Esophagus muscularis mucosa (tissue), 4 donors: ENCODE data around the gene ADAMTS17. TPM values are rescaled to one million over a fixed set of nuclear protein-coding genes. Genes with fewer than 3 reads are reported as not detected.

Source experiments
- DNase-seq: peaks from one replicate; pipeline ENCODE4 v3.0.0-alpha.2; 2017; ENCODE audit errors: extremely low spot score
- H3K27ac ChIP-seq, 4 donors: fragments of 200-600 bp; sonication (generic); replicated peaks in 1 of 4; 1 replicate in 3 of 4; 2 replicates in 1 of 4; pipeline ENCODE4 v1.5.1; 2016 to 2019; ENCODE audit warnings: mild to moderate bottlenecking in 1 of 4
- H3K27me3 ChIP-seq, 4 donors: fragments of 200-600 bp; sonication (generic); one replicate each; pipeline versions ENCODE4 v1.5.1 to v1.6.0; 2016 to 2019
- H3K36me3 ChIP-seq, 4 donors: fragments of 200-600 bp; sonication (generic); one replicate each; pipeline ENCODE4 v1.5.1; 2016 to 2019
- H3K4me1 ChIP-seq, 4 donors: fragments of 200-600 bp; sonication (generic); one replicate each; pipeline ENCODE4 v1.5.1; 2016 to 2019
- H3K4me3 ChIP-seq, 4 donors: fragments of 200-600 bp; sonication (generic); 1 replicate in 2 of 4; 2 replicates in 2 of 4; pipeline ENCODE4 v1.5.1; 2016 to 2019; ENCODE audit warnings: mild to moderate bottlenecking in 4 of 4, moderate library complexity in 1 of 4
- H3K9me3 ChIP-seq, 4 donors: fragments of 200-600 bp; sonication (generic); 1 replicate in 3 of 4; 2 replicates in 1 of 4; pipeline ENCODE4 v1.5.1; 2016 to 2019
- CTCF ChIP-seq, 3 experiments: fragments of 200-600 bp in 2 of 3; fragments of 450-650 bp in 1 of 3; sonication (generic) in 2 of 3; IDR thresholded peaks; one replicate each; pipeline ENCODE4 v1.5.1; 2017 to 2019; ENCODE audit warnings: antibody characterized with exemption in 3 of 3, mild to moderate bottlenecking in 2 of 3, moderate library complexity in 1 of 3
- EP300 ChIP-seq: sonication (generic); formaldehyde crosslinking; IDR thresholded peaks from one replicate; pipeline ENCODE4 v1.6.1; 2017; ENCODE audit warnings: antibody characterized with exemption
- POLR2A ChIP-seq: fragments of 450-650 bp; IDR thresholded peaks from one replicate; pipeline ENCODE4 v1.6.1; 2017; ENCODE audit warnings: antibody characterized with exemption, moderate library complexity, mild to moderate bottlenecking, low read depth
- POLR2AphosphoS5 ChIP-seq, 2 donors: sonication (generic); formaldehyde crosslinking; IDR thresholded peaks; one replicate each; pipeline ENCODE4 v1.6.1; 2017; ENCODE audit warnings: antibody characterized with exemption in 2 of 2
- WGBS: methylation state at CpG from one replicate; pipeline ENCODE4 v1.1.5; 2018; 5-methylcytosine and 5-hydroxymethylcytosine counted together
- intact Hi-C: fragments of 100-400 bp; cut with DNase I; formaldehyde crosslinking; loops from one replicate; pipeline ENCODE4 v1.15.1; 2023
- total RNA-seq, 4 donors: library from RNA; depleted of rRNA; stranded (reverse); fragments of >200 nt; gene quantifications; one replicate each; pipeline versions ENCODE4 v1.1.0 to v1.2.1, GENCODE V29; 2016

Gene ADAMTS17
- total RNA-seq, 4 donors from 2014 or later: 5.3 to 12.0 (median 6.6) TPM

- no peak for DNase-seq
- 92% methylated on average over 6 of the region's 12 CpGs for WGBS
- intact Hi-C loops: no loop called here
- Histone ChIP-seq H3K27ac (no peak overlapping the region), H3K36me3 (no peaks in the 10 kb centered on the region), H3K4me1 (peaks cover 9 to 12% (median 11%) of the 10 kb centered on the region in 4 donors), H3K9me3 (no peaks in the 10 kb centered on the region), H3K27me3 (no peaks in the 10 kb centered on the region), H3K4me3 (no peak overlapping the region)
- TF ChIP-seq CTCF (IDR thresholded peaks at IDR 0.05): no peak
- no peak for TF ChIP-seq POLR2AphosphoS5 (IDR thresholded peaks at IDR 0.05)
These were observed 282.7 kb downstream of the ADAMTS17 start for GRCh38 chr15:100059094-100059493.

GRCh38 chr15:100058458-100058857, 283.3 kb downstream of the ADAMTS17 start:
- H3K27ac ChIP-seq: no peak overlapping the region

DNA sequence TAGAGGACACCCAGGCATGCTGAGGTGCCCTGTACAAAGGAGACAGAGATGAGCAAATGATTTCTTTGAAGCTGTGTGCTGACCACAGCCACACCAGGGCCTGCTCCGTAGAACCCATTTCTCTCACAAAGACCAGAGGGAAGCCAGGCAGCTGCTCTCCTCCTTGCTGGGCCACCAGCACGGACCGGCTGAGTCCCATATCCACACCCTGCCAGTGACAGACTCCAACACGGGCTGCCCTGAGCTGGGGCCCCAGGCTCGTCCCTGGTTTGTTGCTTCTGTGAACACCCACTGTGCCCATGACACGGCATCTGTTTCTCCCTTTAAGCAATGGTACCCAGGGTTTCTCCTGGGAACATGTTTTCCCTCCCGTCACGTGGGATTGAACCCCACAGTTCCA, 284.5 kb downstream of the ADAMTS17 start:
- no peak for TF ChIP-seq EP300
- TF ChIP-seq POLR2AphosphoS5 (IDR thresholded peaks at IDR 0.05): no peak
- no peak for TF ChIP-seq POLR2A
- TF ChIP-seq CTCF (IDR thresholded peaks at IDR 0.05): no peak
- H3K27ac ChIP-seq: no peak overlapping the region
- 92% methylated on average over 8 of the region's 8 CpGs for WGBS
- H3K36me3 ChIP-seq: no peaks in the 10 kb centered on the region
- peak; percentile 66 for DNase-seq
- peaks cover 9 to 12% (median 11%) of the 10 kb centered on the region in 4 donors for H3K4me1 ChIP-seq
- intact Hi-C loops: no loop called here
- H3K27me3 ChIP-seq: no peaks in the 10 kb centered on the region
- H3K4me3 ChIP-seq: no peak overlapping the region
- H3K9me3 ChIP-seq: no peaks in the 10 kb centered on the region

More at GRCh38 chr15:100058458-100058857, 283.3 kb downstream of the ADAMTS17 start:
- no peaks in the 10 kb centered on the region for H3K27me3 ChIP-seq
- intact Hi-C loops: no loop called here
- no peak overlapping the region for H3K4me3 ChIP-seq
- no peaks in the 10 kb centered on the region for H3K36me3 ChIP-seq
- DNase-seq: peak; percentile 86
- 95% methylated on average over 11 of the region's 11 CpGs for WGBS
- peaks cover 9 to 12% (median 11%) of the 10 kb centered on the region in 4 donors for H3K4me1 ChIP-seq
- TF ChIP-seq POLR2AphosphoS5 (IDR thresholded peaks at IDR 0.05) (no peak), EP300 (no peak), CTCF (IDR thresholded peaks at IDR 0.05) (no peak), POLR2A (no peak)
- H3K9me3 ChIP-seq: no peaks in the 10 kb centered on the region

DNA sequence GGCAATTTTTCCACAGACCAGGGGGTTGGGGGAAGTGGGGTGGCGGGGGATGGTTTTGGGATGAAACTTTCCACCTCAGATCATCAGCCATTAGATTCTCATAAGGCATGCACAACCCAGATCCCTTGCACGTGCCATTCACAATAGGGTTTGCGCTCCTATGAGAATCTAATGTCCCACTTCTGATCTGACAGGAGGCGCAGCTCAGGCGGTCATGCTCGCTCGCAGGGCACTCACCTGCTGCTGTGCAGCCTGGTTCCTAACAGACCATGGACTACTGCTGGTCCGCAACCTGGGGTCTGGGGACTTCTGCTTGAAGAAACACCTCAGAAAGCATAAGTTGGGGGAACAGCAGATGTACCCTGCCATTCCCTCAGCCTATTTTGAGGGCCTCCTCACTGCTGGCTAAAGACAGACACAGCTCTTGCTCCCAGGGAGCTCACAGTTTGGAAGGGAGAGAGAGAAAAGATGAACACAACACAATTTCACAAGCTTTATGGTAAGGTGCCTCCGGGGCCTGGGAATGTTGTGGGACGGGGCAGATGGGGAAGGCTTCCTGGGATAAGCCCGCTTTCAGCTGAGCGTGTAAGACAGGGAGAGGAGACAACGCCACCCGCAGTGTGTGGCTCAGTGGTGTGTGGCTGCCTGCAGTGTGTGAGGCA, 285.2 kb downstream of the ADAMTS17 start:
- peak; percentile 90 for DNase-seq
- no peak overlapping the region for H3K4me3 ChIP-seq
- no peak overlapping the region for H3K27ac ChIP-seq
- WGBS: 93% methylated on average over 12 of the region's 14 CpGs
- H3K9me3 ChIP-seq: no peaks in the 10 kb centered on the region
- TF ChIP-seq POLR2A (no peak), POLR2AphosphoS5 (IDR thresholded peaks at IDR 0.05) (no peak), CTCF (IDR thresholded peaks at IDR 0.05) (no peak), EP300 (no peak)
- intact Hi-C loops: no loop called here
- no peaks in the 10 kb centered on the region for H3K27me3 ChIP-seq
- no peaks in the 10 kb centered on the region for H3K36me3 ChIP-seq
- peaks cover 9 to 12% (median 11%) of the 10 kb centered on the region in 4 donors for H3K4me1 ChIP-seq

DNA sequence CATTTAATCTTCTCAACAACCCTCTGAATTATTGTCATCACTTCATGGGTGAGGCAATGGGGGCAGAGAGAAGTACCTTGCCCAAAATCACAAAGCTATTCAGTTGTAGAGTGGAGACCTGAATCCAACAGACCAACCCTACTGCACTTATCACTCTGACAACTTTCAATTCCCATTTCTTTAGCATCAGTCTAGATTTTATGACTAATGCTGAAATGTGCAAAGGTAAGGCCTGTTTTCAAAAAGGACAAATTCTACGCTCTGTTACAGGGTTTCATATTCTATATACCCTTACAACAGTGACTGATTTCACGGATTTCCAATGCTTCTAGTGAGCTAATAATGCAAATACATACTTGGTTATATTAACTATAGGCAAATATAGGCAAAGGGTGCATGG, 286.0 kb downstream of the ADAMTS17 start:
- no peak for TF ChIP-seq EP300
- TF ChIP-seq POLR2A: no peak
- TF ChIP-seq POLR2AphosphoS5 (IDR thresholded peaks at IDR 0.05): no peak
- no peak for TF ChIP-seq CTCF (IDR thresholded peaks at IDR 0.05)
- intact Hi-C loops: no loop called here
- Histone ChIP-seq H3K9me3 (no peaks in the 10 kb centered on the region), H3K27me3 (no peaks in the 10 kb centered on the region), H3K27ac (no peak overlapping the region), H3K4me3 (no peak overlapping the region), H3K4me1 (peaks cover 5 to 8% (median 8%) of the 10 kb centered on the region in 4 donors), H3K36me3 (no peaks in the 10 kb centered on the region)
- DNase-seq: no peak
- 89% methylated on average over 2 of the region's 2 CpGs for WGBS
